OCI-LY1 (cell line): Measurements from ENCODE around the gene SAMD1.
"Not testable (repeated sequence)": the region's sequence is repeated elsewhere in the genome, so short reads cannot be mapped to it uniquely, and the experiment has no call there.

Experiments
- CTCF ChIP-seq: fragments of 200-600 bp; sonication (generic), shearing (Covaris generic); IDR thresholded peaks from 2 replicates; pipeline ENCODE4 v1.5.1; 2017; ENCODE audit warnings: mild to moderate bottlenecking, antibody characterized with exemption, low read length, moderate library complexity, mixed read lengths
- EZH2 ChIP-seq: fragments of 200-600 bp; sonication (generic), shearing (Covaris generic); IDR thresholded peaks from 2 replicates; pipeline ENCODE4 v1.8.0; 2017; ENCODE audit warnings: borderline replicate concordance, mixed run types, mild to moderate bottlenecking, antibody characterized with exemption, low read length, moderate library complexity, mixed read lengths

- TF ChIP-seq CTCF, EZH2: not testable (repeated sequence)
These were observed 42.7 kb downstream of the SAMD1 start for GRCh38 chr19:14047866-14048265.
